Stimulated activated CD8-positive, alpha-beta memory T cell treated with anti-CD3 and anti-CD28 coated beads, Interleukin-4, amount 100 ng/mL, for 4 hours (primary cell): Measurements from ENCODE around the gene TIMP4.
A peak's percentile ranks its signal among the peaks of the same experiment; 100 is the strongest.

Experiments
- DNase-seq, 2 donors: peaks; one replicate each; pipeline ENCODE4 v3.0.0-alpha.2; 2020; ENCODE audit warnings: low read depth in 2 of 2, low spot score in 1 of 2

Gene TIMP4

GRCh38 chr3:12148183-12148940, 10.3 kb downstream of the TIMP4 start:
- no peak for DNase-seq

- no peak for DNase-seq
Observed at GRCh38 chr3:12147049-12147780, 11.5 kb downstream of the TIMP4 start.

GRCh38 chr3:12143949-12144504, 14.7 kb downstream of the TIMP4 start:
- no peak for DNase-seq

- DNase-seq = no peak
Observed at GRCh38 chr3:12142476-12142875, 16.2 kb downstream of the TIMP4 start.

- DNase-seq = no peak
Observed at GRCh38 chr3:12141350-12141749, 17.4 kb downstream of the TIMP4 start.

GRCh38 chr3:12139111-12139511, 19.6 kb downstream of the TIMP4 start:
- DNase-seq = no peak

GRCh38 chr3:12138044-12138443, 20.7 kb downstream of the TIMP4 start:
- DNase-seq = no peak

GRCh38 chr3:12136371-12136770, 22.3 kb downstream of the TIMP4 start:
- no peak for DNase-seq

- peak in 1 of 2 donors; percentile 25 for DNase-seq
Observed at GRCh38 chr3:12135029-12135657, 23.6 kb downstream of the TIMP4 start.

GRCh38 chr3:12132881-12133280, 25.8 kb downstream of the TIMP4 start:
- no peak for DNase-seq

- no peak for DNase-seq
Observed at GRCh38 chr3:12131351-12132090, 27.2 kb downstream of the TIMP4 start.

- DNase-seq = no peak
Observed at GRCh38 chr3:12127391-12127790, 31.3 kb downstream of the TIMP4 start.

GRCh38 chr3:12125772-12126171, 32.9 kb downstream of the TIMP4 start:
- DNase-seq = no peak

- no peak for DNase-seq
Observed at GRCh38 chr3:12121466-12121865, 37.2 kb downstream of the TIMP4 start.

GRCh38 chr3:12120374-12121140, 38.2 kb downstream of the TIMP4 start:
- DNase-seq = no peak

GRCh38 chr3:12117473-12117872, 41.2 kb downstream of the TIMP4 start:
- DNase-seq = no peak

GRCh38 chr3:12116870-12117269, 41.8 kb downstream of the TIMP4 start:
- no peak for DNase-seq

GRCh38 chr3:12115849-12116248, 42.9 kb downstream of the TIMP4 start:
- DNase-seq = no peak

- DNase-seq = no peak
Observed at GRCh38 chr3:12115104-12115503, 43.6 kb downstream of the TIMP4 start.

- no peak for DNase-seq
Observed at GRCh38 chr3:12114251-12114650, 44.5 kb downstream of the TIMP4 start.
